UCSD-AML1 (cell line): Measurements from ENCODE around the gene SDF2L1.
"Not testable (repeated sequence)": the region's sequence is repeated elsewhere in the genome, so short reads cannot be mapped to it uniquely, and the experiment has no call there.

Source experiments
- DNase-seq: peaks from one replicate; lab custom pipeline; 2025; ENCODE audit not compliant: unreplicated experiment; lab: John Stamatoyannopoulos, UW

SDF2L1 gene

DNA sequence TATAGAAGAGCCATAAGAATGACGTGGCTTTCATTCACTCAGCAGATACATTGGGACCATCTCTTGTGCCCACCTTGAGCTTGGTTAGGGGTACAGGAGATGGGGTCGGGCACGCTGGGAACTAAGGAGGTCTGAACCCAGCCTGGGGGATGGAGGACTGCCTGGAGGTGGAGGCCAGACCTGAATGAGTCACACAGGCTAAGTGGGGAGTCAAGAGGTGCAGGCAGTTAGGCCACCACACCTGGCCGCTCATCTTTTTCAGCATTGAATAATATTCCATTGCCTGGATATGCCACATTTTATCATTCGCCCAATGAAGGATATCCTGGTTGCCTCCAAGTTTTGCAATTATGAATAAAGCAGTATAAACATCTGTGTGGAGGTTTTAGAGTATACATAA, 19.9 kb downstream of the SDF2L1 start:
- DNase-seq: no peak

DNA sequence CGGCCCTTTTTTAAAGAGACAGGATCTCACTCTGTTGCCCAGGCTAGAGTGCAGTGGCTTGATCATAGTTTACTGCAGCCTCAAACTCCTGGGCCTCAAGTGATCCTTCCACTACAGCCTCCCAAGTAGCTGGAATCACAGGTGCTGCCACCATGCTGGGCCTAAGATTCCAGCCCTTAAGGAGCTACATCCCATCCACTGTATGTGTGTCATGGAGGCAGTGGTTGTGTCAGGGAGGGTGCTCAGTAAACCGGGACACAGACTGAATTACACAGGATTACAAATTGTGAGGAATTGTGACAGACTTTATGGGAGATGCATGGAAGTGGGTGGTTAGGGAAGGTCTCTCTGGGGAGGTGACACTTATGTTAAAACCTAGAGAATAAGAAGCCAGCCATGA, 21.6 kb downstream of the SDF2L1 start:
- DNase-seq: no peak

DNA sequence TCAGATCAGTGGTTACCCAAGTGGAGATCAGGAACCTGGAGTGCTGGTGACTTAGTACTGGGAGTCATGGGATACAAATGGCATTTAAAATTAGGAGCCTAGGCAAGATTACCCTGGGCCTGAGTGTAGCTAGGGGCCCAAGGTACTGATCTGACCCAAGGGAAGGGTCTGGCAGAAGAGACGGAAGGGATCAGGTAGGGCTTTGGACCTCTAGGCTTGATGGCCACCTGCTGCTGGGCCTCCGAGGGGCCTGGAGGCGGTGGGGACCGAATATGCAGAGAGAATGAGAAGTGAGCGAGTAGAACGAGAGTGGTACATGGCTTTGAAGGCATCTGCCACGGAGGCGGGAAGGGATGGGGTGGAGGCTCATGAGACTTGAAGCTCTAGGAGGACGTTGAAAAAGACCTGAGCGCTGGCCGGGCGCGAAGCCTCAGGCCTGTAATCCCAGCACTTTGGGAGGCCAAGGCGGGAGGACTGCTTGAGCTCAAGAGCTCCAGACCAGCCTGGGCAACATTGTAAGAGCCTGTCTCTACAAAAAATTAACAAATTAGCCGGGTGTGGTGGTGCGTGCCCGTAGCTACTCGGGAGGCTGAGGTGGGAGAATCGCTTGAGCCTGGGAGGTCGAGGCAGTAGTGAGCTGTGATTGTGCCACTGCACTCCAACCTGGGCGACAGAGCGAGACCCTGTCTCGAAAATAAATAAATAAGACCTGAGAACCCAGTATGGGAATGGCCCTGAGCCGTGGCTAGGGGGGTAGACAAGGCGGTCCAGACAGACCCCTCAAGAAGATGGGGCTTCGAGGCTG, 23.1 kb downstream of the SDF2L1 start:
- DNase-seq: no peak

DNA sequence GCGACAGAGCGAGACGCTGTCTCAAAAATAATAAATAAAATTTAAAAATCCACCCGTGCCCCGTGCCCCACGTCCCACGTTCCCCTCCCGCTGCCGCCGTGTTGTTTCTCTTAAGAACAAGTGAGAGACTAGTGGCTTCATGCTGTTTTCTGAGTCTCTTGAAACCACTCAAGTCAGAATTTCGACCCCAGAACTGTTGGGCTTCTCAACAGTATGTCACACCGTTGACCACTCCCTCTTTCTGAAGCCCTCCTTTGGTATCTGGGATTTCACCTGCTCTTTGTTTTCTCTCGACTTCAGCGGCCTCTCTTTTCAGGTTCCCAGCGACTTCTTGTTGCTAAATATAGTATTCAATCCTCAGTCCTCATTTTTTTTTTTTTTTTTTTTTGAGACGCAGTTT, 24.7 kb downstream of the SDF2L1 start:
- no peak for DNase-seq

DNA sequence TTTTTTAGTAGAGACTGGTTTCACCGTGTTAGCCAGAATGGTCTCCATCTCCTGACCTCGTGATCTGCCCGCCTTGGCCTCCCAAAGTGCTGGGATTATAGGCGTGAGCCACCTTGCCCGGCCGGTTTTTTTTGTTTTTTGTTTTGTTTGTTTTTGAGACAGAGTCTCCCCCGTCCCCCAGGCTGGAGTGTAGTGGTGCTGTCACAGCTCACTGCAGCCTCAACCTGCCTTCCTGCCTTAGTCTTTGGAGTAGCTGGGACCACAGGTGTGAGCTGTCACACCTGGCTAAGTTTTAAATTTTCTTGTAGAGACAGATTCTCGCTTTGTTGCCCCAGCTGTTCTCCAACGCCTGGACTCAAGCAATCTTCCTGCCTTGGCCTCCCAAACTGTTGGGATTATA, 26.9 kb downstream of the SDF2L1 start:
- DNase-seq: no peak

DNA sequence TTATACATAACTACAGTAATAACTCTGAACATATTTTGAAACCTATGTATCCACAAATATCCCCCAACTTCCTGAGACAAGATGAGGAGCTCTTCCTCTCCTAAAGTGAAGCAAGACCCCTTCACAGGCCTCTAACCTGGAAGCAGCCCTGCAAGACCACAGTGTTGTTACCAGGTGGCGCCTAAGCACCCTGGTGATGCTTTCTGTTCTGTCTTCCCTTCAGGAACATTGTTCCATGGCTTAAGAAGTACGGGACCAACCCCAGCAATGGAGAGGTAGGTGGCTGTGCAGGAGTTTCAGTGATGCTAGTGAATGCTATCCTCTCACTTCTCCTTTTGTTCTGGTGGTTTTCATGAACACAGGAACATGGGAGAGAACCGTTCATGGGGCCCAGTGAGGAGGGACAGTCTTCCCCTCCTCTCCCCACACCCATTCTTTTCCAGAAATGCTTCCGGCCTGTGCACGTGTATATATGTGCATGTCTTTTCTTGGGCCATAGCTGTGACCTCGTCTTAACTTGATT, 30.1 kb downstream of the SDF2L1 start:
- DNase-seq: no peak

DNA sequence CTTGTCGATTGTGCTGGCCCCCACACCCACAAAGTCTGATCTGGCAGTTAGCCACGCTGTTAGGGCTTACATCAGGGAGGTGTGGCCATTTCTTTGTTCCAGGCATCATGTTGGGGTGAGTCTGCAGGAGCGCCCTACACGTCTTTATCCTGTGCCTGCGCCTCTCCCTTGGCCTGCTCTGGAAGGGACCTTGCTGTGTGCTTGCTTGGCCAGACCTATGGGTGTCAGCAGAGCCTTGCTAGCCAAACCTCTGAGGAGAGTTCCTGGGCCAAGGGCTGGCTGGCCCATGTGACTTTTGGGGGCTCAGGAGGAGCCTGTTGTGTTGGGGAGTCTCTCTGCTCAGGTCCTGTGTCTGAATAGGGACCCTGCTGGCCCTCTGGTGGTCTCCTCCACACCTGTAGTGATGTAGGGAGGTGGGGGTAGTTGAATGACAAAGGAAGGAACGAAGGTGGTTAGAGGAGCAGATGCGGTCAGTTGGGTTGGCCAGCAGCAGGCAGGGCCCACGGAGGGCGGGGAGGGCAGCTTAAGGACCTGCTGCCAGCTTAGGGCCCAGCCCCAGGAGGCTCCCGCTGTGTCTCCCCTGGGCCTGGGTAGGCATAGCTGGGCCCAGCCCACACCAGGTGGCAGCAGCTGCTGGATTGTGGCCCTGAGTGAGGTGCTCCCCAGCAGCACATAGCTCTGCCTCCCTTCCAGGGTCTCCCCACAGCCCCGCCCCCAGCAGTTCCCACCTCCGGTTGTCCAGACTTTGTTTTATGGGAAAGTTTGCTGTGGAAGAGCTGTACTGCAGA, 31.6 kb downstream of the SDF2L1 start:
- no peak for DNase-seq

DNA sequence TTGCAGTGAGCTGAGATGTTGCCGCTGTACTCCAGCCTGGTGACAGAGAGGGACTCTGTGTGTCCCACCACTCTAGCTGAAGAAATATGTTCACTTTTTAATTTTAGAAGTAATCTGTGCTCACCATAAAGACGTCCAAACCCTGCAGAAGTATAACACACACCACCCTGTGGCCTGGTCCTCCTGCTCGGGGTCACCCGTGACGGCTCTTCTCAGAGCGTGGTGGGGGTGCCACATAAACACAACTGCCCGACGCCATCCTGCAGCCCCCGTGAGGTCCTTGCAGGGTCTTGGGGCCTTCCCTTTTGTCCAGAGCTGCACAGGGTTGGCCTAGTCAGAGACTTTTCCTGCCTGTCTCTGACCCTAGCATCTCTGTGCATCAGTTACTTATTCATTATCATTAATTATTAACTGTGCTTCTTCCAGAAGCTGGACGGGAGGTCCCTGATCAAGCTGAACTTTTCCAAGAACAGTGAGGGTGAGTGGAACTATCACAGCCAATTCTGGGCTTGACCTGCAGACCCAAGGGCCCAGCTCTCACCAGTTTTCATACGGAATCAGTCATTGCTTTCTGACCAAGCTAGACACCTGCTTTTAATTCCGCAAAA, 32.6 kb downstream of the SDF2L1 start:
- no peak for DNase-seq

DNA sequence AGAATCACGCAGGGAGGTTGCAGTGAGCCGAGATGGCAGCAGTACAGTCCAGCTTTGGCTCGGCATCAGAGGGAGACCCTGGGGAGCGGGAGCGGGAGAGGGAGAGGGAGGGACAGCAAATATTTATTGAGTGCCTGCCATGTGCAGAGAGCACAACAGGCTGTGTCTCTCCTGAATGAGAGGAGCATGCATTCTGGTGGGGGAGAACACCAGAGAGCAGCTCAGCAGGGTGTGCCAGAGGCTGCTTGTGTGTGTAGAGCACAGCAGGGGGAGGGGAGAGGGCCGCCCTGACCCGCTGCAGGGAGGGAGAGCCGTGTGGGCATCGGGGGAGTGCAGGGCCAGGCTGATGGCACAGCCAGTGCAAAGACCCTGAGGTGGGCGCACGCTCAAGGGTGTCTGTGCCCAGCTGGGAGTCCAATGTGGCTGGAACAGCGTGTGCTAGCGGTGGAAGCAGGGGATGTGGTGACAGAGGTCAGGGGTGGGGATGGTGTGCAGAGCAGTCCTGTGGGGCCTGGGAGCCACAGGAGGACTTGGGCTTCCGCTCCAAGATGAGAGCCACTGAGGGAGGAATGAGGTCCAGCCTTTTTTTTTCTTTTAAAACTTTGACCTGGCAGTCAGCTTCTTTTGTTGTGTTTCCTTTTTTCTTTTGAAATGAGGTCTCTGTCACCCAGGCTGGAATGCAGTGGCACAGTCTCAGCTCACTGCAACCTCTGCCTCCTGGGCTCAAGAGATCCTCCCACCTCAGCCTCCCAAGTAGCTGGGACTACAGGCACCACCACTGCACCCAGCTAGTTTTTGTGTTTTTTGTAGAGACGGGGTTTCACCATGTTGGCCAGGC, 35.7 kb downstream of the SDF2L1 start:
- DNase-seq: no peak

DNA sequence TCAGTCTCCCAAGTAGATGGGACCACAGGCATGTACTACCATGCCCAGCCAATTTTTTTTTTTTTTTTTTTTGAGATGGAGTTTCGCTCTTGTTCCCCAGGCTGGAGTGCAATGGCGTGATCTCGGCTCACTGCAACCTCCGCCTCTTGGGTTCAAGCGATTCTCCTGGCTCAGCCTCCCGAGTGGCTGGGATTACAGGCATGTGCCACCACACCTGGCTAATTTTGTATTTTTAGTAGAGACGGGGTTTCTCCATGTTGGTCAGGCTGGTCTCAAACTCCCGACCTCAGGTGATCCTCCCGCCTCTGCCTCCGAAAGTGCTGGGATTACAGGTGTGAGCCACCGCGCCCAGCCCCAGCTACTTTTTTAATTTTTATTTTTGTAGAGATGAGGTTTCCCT, 36.7 kb downstream of the SDF2L1 start:
- DNase-seq: not testable (repeated sequence)

DNA sequence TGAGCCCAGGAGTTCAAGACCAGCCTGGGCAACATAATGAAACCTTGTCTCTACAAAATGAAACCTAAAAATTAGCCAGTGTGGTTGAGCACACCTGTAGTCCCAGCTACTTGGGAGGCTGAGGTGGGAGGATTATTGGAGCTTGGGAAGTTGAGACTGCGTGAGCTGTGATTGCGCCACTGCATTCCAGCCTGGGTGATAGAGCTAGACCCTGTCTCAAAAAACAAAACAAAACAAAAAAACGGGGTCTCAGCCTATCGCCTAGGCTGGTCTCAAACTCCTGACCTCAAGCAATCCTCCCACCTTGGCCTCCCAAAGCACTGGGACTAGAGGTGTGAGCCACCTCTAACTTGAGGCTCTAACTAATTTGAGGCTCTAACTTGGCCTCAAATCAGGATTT, 37.3 kb downstream of the SDF2L1 start:
- DNase-seq: no peak

DNA sequence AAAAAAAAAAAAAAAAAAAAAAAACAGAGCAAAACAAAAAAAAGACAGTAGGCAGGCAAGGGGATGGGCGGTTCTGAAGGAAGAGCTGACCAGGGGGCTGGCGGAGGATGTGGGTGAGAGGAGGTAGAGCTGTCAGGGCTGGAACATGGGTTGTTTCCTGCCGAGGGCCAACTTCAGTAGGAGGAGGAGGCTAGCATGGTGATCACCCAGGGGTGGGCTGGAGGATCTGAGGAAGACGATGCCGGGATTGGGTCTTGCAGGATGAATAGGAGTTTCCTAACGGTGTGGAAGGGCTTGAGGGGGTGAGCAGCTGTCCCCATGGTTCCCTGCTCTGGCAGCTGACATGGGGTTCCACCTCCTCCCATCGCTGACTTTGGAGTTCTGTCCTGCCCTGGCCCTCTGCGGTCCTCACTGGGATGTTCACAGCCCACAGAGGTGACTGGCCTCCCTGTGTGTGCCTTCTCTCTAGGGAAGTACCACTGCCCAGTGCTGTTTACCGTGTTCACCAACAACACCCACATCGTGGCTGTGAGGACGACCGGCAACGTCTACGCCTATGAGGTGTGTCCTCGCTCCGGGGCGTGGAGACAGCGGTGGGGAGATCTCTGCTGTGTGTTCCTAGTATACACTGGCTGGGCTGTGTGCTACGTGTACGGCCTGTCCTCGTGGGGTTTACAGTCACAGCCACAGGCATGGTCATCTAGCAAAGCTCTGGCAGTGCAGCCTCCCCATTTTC, 38.9 kb downstream of the SDF2L1 start:
- DNase-seq: no peak

DNA sequence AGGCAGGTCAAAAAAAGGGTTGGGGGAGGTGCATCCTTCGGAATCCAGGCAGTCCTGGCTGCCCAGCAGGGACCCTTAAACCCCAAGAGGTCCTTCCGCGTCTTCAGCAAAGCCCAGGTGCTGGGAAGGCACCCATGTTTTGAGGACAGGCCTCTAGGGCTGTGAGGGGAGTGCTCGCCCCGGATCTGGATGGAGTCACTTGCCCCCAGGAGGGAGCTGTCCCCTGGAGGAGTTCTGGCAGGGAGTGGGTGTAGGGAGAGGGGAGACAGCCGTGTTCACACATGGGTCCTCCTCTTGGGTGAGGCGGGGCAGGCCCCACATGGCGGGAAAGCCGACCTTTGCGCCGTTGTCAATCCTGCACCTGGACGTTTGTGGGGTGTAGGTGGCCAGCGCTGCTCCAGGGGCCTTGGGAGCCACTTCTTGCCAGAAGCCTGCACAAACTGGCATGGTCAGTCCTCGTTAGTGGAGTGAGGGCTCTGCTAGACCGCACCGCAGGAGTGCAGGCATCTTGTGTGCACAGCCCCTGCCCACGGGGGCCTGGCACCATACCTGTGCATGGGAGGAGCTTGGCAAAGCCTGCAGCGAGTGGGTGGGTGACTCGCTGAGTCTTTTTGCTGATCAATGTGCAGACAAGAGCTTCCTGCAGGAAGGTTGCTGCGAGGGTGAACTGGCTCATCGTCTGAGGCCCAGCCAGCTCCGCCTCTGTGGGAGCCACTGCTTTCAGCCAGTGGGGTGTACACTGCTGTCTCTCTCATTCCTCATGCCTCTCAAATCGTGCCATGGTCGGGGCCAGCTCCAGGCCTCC, 39.7 kb downstream of the SDF2L1 start:
- DNase-seq: no peak

DNA sequence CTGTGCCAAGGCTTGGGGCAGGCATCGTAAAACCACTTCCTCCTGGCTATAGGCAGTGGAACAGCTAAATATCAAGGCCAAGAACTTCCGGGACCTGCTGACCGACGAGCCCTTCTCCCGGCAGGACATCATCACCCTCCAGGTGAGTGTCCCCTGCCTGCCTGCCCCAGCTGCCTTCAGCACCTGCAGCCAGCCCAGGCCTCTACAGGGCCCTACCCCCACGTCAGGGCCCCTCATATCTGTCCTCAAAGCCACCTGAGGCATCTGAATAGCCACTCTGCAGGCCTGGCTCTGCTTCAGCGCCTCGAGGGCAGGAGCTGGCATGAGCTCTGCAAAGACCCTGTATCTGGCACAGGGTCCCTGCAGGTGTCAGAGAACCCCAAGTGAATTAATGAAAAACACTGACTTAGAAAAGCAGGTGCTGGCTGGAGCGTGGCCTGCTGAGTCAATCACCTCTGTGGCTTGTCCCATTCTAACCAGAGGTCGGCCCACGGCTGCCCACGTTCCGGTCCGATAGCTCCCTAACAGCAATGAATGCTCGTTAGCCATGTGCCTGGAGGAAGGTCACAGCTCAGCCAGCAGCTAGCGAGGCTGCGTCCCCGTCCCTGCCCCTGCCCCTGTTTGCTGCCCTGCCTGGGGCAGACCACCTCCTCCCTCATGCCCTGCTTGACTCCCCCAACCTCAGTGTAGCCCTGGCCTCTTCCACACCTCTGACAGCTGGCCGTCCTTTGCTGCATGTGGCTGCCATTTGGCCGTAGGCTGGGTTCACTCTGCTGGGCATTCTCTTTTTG, 40.5 kb downstream of the SDF2L1 start:
- DNase-seq: no peak

DNA sequence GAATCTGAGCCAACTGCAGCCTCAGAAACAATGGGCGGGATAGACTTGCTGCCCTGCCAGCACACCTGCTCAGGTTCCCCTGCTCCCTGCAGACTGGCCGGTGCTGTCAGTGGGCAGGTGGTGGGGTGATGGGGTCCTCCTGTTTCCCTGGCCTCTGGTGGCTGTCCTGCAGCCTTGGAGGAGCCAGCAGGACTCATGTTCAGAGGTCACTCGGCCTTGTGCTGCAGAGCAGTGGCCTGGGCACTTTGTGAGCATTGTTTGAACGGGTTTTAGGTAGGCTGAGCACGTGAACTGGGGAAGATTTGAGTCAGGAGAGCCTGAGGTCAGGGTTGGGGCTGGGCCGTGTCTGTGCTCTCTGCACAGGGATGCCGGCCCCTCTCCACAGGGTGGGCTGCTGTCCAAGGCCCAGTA, 41.3 kb downstream of the SDF2L1 start:
- DNase-seq: no peak

DNA sequence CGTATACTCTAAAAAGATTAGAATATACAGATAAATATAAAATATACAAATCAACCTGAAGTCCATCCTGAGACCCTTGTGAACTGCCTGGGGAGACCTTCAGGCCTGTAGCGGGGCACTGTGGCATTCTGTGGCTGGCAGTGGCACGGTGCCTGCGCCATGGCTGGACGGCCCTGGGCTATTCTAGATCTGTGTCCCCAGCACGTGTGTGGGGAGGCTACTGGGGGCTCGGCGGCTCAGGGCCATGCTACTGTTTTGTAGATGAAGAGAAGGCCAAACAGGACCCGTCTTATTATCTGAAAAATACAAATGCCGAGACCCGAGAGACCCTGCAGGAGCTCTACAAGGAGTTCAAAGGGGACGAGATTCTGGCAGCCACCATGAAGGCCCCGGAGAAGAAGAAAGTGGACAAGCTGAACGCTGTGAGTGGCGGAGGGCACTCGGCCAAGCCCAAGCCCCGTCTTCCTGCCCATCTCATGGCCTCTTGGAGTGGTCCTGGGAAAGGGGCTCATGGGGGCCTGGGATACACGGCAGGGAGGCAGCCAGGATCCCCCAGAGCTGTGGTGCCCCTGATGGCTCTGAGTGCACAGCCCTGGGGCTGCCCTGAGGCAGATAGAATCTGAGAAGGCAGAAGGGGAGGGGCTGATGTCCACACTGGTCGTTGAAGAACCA, 42.5 kb downstream of the SDF2L1 start:
- no peak for DNase-seq

DNA sequence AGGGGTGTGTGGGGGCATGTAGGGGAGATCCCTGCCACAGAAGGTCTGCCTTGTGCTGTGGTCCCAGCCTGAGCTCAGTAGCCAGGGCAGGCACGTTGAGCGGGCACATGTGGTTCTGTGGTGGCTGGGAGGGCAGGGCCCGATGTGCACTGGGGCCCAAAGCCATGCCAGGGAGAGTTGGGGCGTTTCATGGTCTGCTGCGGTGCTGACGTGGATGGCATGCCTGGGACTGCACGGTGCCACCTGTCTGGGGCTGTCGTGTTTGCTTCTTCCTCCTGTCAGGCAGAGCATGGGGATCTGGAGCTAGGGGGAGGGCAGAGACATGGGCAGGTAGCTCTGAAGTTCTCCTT, 43.0 kb downstream of the SDF2L1 start:
- no peak for DNase-seq

DNA sequence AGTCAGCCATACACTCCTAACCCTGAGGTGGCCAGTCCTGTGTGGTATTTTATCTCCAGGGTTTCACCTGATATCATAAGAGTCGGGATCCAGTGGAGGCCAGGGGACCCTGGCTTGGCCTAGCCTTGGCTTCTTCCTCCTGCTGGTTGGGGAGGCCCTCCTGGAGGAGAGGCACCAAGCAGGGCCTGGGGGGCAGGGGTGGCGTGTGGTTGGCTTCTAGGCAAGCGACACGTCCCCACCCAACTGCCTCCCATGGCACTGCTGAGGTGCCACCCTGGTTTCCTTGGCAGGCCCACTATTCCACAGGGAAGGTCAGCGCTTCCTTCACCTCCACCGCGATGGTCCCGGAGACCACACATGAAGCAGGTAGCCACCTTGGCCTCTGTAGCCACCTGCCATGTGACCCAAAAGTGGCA, 44.1 kb downstream of the SDF2L1 start:
- no peak for DNase-seq
